ENCODE measurements around the gene SETD3. TPM values are rescaled to one million over a fixed set of nuclear protein-coding genes. Genes with fewer than 3 reads are reported as not detected.

The SETD3 gene
- total RNA-seq, 1 donor from 2014 or later: 47.7 TPM

- Mint-ChIP-seq H3K27me3 (ENCODE audit: low read depth) (no peaks in the 10 kb centered on the region), H3K27ac (no peak overlapping the region), H3K36me3 (no peaks in the 10 kb centered on the region), H3K4me1 (peaks cover 19% of the 10 kb centered on the region), H3K4me3 (no peak overlapping the region), H3K9me3 (no peaks in the 10 kb centered on the region)
- no peak for DNase-seq (ENCODE audit: low spot score in 2 of 2, unreplicated experiment in 2 of 2)
- TF ChIP-seq CTCF (IDR thresholded peaks at IDR 0.05; ENCODE audit: unreplicated experiment): no peak
Measured at GRCh38 chr14:99473458-99473857, 7.2 kb downstream of the SETD3 start.

- H3K9me3 Mint-ChIP-seq: no peaks in the 10 kb centered on the region
- no peaks in the 10 kb centered on the region for H3K36me3 Mint-ChIP-seq
- H3K27me3 Mint-ChIP-seq (ENCODE audit: low read depth): no peaks in the 10 kb centered on the region
- H3K4me3 Mint-ChIP-seq: no peak overlapping the region
- H3K27ac Mint-ChIP-seq: no peak overlapping the region
- no peak for DNase-seq (ENCODE audit: low spot score in 2 of 2, unreplicated experiment in 2 of 2)
- peaks cover 13% of the 10 kb centered on the region for H3K4me1 Mint-ChIP-seq
- no peak for TF ChIP-seq CTCF (IDR thresholded peaks at IDR 0.05; ENCODE audit: unreplicated experiment)
Measured at GRCh38 chr14:99472937-99473336, 7.7 kb downstream of the SETD3 start.

DNA sequence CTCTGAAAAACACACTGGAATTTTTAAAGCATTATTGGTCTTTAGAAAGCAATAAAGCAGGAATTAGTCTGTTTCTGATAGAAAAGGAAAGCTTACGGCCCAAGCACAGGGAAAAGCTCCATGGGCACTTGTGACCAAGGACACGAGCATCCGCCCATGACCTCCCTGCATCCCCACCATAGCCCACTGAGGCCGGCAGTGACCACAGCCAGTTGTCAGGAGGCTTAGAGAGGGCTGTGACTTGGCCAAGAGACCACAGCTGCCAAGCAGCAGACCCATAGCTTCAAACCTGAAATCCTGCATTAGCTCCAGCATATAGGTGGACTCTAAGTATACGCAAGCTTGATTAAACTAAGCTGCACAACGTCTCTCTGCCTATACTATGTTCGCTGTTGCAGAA is 8.9 kb downstream of the SETD3 start:
- no peak for DNase-seq (ENCODE audit: low spot score in 2 of 2, unreplicated experiment in 2 of 2)
- Mint-ChIP-seq H3K36me3 (no peaks in the 10 kb centered on the region), H3K4me1 (peaks cover 16% of the 10 kb centered on the region), H3K9me3 (no peaks in the 10 kb centered on the region), H3K4me3 (no peak overlapping the region), H3K27me3 (ENCODE audit: low read depth) (no peaks in the 10 kb centered on the region), H3K27ac (no peak overlapping the region)
- no peak for TF ChIP-seq CTCF (IDR thresholded peaks at IDR 0.05; ENCODE audit: unreplicated experiment)

DNA sequence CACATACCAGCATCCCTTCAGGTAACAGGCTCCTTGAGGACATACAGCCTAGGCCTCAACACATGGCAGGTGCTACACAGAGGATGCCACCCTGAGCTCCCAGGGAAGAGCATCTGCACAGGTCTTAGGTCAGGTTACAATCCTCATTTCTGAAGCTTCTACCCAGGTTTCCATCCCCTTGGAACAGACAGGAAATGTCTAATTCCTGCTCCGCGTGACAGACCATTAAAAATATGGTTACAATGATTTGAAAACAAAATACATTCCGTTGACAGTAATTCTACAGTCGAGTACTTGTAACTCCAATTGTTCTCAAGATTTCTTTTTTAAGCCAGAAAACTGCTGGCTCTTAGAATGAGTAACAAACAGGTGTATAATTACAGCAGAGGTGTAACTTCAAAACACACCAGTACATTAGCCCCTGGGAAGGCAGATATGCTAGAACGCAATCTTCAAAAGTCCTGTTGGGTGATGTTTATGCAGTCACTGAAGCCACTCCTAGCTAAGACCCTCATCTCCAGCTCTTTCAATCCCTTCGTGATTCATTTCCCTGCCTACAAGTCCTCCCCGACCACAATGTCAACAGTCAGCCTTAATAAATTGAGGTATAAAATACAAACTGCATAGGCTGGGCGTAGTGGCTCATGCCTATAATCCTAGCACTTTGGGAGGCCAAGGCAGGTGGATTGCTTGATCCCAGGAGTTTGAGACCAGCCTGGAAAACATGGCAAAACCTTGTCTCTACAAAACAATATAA is 11.6 kb downstream of the SETD3 start:
- H3K4me1 Mint-ChIP-seq: peaks cover 8% of the 10 kb centered on the region
- no peak overlapping the region for H3K4me3 Mint-ChIP-seq
- TF ChIP-seq CTCF (IDR thresholded peaks at IDR 0.05; ENCODE audit: unreplicated experiment): no peak
- no peak for DNase-seq (ENCODE audit: low spot score in 2 of 2, unreplicated experiment in 2 of 2)
- H3K36me3 Mint-ChIP-seq: no peaks in the 10 kb centered on the region
- no peak overlapping the region for H3K27ac Mint-ChIP-seq
- H3K27me3 Mint-ChIP-seq (ENCODE audit: low read depth): no peaks in the 10 kb centered on the region
- H3K9me3 Mint-ChIP-seq: no peaks in the 10 kb centered on the region

GRCh38 chr14:99468081-99468480 is 12.6 kb downstream of the SETD3 start:
- no peak for DNase-seq (ENCODE audit: low spot score in 2 of 2, unreplicated experiment in 2 of 2)
- no peaks in the 10 kb centered on the region for H3K27me3 Mint-ChIP-seq (ENCODE audit: low read depth)
- no peak for TF ChIP-seq CTCF (IDR thresholded peaks at IDR 0.05; ENCODE audit: unreplicated experiment)
- H3K36me3 Mint-ChIP-seq: no peaks in the 10 kb centered on the region
- no peak overlapping the region for H3K27ac Mint-ChIP-seq
- no peak overlapping the region for H3K4me3 Mint-ChIP-seq
- H3K4me1 Mint-ChIP-seq: peaks cover 8% of the 10 kb centered on the region
- H3K9me3 Mint-ChIP-seq: no peaks in the 10 kb centered on the region

Measured in mesothelial cell of epicardium (in vitro differentiated cells).